ENCODE results near the gene RTRAF. TPM values are rescaled to one million over a fixed set of nuclear protein-coding genes. Genes with fewer than 3 reads are reported as not detected.

RTRAF gene
- total and polyA plus RNA-seq, 2 donors (not counting 3 experiments of a cell fraction or from before 2014, with no cell fraction given): 64.0 to 237 TPM

DNA sequence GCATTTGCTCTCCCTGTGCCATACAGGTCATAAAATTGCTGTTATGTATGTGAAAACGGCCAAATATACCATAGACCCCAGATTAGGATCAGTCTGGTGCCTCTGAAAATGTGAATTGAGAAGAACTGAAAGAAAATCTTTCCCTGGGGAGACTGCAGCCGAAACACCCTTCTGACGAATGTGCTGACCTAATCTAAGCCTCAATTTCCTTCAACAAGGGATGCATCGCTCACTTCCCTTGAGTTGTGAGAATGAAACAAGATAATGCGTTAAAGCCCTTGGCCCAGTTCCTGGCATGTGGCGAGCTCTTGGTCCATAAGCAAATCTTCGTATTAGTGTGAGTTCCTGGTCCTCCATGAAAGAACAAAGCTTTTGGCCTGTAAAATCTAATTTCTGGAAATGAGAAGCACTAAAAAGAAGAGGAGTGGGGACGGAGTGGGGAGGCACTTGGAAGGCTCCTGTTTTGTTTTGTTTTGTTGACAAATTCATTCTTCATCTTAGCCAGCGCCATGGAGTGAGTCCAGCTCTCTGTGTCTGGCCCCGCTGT, 49.5 kb upstream of the RTRAF start:
- CTCF ChIA-PET: interaction anchor here (1.5 kb wide), 1 partner anchor 9 kb away, joined by 3 read pairs; no protein-coding TSS in a partner anchor
- Histone ChIP-seq H3K79me2 (ENCODE audit: control insufficient read depth, insufficient read depth, low read length) (no peaks in the 10 kb centered on the region), H4K20me1 (replicated peaks; ENCODE audit: control insufficient read depth, extremely low read depth, insufficient read depth, low read length) (no peaks in the 10 kb centered on the region), H3K36me3 (ENCODE audit: control insufficient read depth in 2 of 2, extremely low read depth in 1 of 2, insufficient read depth in 2 of 2, low read length in 2 of 2) (no peaks in the 10 kb centered on the region), H3K4me1 (ENCODE audit: control insufficient read depth, extremely low read depth, insufficient read depth, low read length) (no peaks in the 10 kb centered on the region), H3K27me3 (ENCODE audit: control insufficient read depth in 2 of 2, insufficient read depth in 2 of 2, low read length in 2 of 2) (peaks cover 4 to 10% of the 10 kb centered on the region in 2 experiments), H3K4me2 (ENCODE audit: insufficient read depth, low read length) (no peak overlapping the region), H3K9me3 (replicated peaks; ENCODE audit: control insufficient read depth, insufficient read depth, low read length) (no peaks in the 10 kb centered on the region), H2AFZ (ENCODE audit: low read depth, low read length) (no peak overlapping the region), H3K9ac (replicated peaks; ENCODE audit: extremely low read depth, insufficient read depth, low read length) (no peak overlapping the region), H3K27ac (ENCODE audit: insufficient read depth, low read depth, low read length) (no peak overlapping the region), H3K9me1 (replicated peaks; ENCODE audit: control insufficient read depth, extremely low read depth, insufficient read depth, low read length) (no peaks in the 10 kb centered on the region), H3K4me3 (replicated peaks in 1 of 3; ENCODE audit: insufficient read depth in 1 of 3, low read depth in 1 of 3, low read length in 3 of 3) (no peak overlapping the region)
- TF ChIP-seq JUN (IDR thresholded peaks at IDR 0.05; ENCODE audit: borderline replicate concordance, insufficient read depth, insufficient read length, low read depth) (no peak), POLR2A (IDR thresholded peaks at IDR 0.05; ENCODE audit: low read depth, low read length) (no peak), EZH2 (IDR thresholded peaks at IDR 0.05; ENCODE audit: borderline replicate concordance, low read depth, low read length, severe bottlenecking) (no peak), POLR2AphosphoS5 (IDR thresholded peaks at IDR 0.05; ENCODE audit: insufficient read depth, low read depth, low read length) (no peak), GATA2 (IDR thresholded peaks at IDR 0.05; ENCODE audit: insufficient read depth, insufficient read length, low read depth, low read length) (no peak)
- TF ChIP-seq, protein P1, sequence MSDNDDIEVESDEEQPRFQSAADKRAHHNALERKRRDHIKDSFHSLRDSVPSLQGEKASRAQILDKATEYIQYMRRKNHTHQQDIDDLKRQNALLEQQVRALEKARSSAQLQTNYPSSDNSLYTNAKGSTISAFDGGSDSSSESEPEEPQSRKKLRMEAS (IDR thresholded peaks at IDR 0.05; ENCODE audit: insufficient read depth, insufficient read length): no peak
- TF ChIP-seq, protein P2, sequence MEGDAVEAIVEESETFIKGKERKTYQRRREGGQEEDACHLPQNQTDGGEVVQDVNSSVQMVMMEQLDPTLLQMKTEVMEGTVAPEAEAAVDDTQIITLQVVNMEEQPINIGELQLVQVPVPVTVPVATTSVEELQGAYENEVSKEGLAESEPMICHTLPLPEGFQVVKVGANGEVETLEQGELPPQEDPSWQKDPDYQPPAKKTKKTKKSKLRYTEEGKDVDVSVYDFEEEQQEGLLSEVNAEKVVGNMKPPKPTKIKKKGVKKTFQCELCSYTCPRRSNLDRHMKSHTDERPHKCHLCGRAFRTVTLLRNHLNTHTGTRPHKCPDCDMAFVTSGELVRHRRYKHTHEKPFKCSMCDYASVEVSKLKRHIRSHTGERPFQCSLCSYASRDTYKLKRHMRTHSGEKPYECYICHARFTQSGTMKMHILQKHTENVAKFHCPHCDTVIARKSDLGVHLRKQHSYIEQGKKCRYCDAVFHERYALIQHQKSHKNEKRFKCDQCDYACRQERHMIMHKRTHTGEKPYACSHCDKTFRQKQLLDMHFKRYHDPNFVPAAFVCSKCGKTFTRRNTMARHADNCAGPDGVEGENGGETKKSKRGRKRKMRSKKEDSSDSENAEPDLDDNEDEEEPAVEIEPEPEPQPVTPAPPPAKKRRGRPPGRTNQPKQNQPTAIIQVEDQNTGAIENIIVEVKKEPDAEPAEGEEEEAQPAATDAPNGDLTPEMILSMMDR (IDR thresholded peaks at IDR 0.05; ENCODE audit: extremely low read depth in 1 of 2, insufficient read depth in 1 of 2, low read depth in 1 of 2, low read length in 2 of 2): no peak
- DNase-seq (ENCODE audit: low read depth, low spot score): no peak
- POLR2A ChIA-PET: no interaction called here
- BruUV-seq (replicated peaks): no TSS peak
- dilution Hi-C loops (cut with MboI; ENCODE audit: extremely low pct_ligation_motif_present, low sequenced_read_pairs) (no loop called here), intact Hi-C loops (cut with micrococcal nuclease) (no loop called here)
- no peak for FAIRE-seq

Data from endothelial cell of umbilical vein (primary cell).